ENCODE measurements around the gene PXYLP1.

PXYLP1 gene

DNA sequence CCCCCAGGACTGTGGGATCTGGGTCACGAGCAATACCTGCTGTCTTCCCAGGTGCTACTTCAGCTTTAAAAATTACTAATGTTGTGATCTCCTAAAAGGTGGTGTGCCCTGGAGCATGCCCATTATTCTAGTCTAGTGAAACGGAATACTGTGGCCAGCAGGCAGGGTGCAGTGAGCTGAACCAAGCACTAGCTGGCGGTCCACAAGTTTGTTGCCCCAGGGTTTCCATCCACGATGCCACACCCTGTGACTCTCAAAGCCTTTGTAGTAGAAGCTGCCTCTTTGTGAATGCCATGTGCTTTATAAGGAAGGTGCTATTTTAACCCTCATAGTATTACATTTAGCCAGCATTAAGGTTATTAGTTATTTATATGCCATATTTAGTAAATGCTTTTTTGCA is 49.1 kb downstream of the PXYLP1 start:
- no peak overlapping the region for H3K4me3 ChIP-seq (ENCODE audit: low read length)
- TF ChIP-seq, protein P1, sequence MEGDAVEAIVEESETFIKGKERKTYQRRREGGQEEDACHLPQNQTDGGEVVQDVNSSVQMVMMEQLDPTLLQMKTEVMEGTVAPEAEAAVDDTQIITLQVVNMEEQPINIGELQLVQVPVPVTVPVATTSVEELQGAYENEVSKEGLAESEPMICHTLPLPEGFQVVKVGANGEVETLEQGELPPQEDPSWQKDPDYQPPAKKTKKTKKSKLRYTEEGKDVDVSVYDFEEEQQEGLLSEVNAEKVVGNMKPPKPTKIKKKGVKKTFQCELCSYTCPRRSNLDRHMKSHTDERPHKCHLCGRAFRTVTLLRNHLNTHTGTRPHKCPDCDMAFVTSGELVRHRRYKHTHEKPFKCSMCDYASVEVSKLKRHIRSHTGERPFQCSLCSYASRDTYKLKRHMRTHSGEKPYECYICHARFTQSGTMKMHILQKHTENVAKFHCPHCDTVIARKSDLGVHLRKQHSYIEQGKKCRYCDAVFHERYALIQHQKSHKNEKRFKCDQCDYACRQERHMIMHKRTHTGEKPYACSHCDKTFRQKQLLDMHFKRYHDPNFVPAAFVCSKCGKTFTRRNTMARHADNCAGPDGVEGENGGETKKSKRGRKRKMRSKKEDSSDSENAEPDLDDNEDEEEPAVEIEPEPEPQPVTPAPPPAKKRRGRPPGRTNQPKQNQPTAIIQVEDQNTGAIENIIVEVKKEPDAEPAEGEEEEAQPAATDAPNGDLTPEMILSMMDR (IDR thresholded peaks at IDR 0.05; ENCODE audit: insufficient read depth, low read depth, low read length, missing control alignments) = no peak
- peak; percentile 31 for DNase-seq (ENCODE audit: low read depth)

DNA sequence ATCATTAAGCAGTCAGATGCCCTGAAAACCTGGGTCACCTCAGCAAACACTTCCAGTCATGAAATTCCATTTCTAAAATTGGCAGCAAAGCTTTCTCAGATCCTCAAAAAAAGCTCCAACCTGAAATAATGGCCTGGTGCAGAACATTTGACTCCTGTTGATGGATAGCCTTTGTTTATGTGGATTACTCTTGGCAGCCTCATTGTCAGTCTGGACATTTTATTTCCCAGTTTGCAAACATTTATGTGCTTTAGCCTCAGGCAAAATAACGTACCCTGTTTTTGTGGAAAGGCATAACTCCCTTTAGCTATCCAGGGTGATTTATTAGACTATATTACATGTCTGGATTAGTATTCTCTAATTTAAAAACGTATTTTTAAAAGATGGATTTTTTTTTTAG is 53.9 kb downstream of the PXYLP1 start:
- TF ChIP-seq, protein P1 (IDR thresholded peaks at IDR 0.05; ENCODE audit: insufficient read depth, low read depth, low read length, missing control alignments) = no peak
- no peak overlapping the region for H3K4me3 ChIP-seq (ENCODE audit: low read length)
- DNase-seq (ENCODE audit: low read depth) = no peak

DNA sequence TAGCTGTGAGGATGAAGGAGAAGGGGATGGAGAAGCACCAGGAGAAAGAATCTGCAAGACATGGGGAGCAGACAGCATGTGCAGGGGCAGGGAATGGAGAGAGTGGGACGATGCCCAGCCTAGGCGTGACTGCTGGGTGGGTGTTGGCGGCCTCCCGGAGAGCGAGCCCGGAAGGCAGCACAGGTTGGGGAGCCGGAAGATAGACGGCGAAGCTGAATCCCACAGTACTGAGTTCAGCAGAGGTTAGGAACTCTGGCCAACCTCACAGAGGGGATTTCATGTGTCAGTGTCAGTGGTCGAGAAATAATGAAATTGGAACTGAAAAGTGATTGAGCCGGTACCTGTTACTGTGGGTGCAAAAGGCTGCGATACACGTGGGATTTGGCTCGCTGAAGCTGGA is 55.2 kb downstream of the PXYLP1 start:
- TF ChIP-seq, protein P1 (IDR thresholded peaks at IDR 0.05; ENCODE audit: insufficient read depth, low read depth, low read length, missing control alignments) = no peak
- DNase-seq (ENCODE audit: low read depth) = no peak

DNA sequence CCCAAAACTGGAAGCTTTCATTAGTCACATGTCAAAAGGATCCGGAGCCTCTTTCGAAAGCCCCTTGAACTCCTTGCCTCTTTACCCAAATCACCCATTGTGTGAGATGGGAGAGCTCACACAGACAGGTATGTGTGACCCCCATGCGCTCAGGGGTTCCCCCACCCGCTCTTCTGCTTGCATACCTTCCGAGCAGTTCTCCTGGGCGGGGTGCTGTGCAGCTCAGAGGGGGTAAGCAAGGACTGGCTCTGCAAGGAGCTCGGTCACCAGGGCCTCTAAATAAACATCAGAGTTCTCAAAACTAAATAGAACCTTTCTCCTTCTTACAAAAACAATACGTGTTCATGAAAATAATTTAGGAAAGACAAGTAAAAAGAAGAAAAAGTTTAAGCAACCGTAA is 55.7 kb downstream of the PXYLP1 start:
- H3K4me3 ChIP-seq (ENCODE audit: low read length) = no peak overlapping the region
- TF ChIP-seq, protein P1 (IDR thresholded peaks at IDR 0.05; ENCODE audit: insufficient read depth, low read depth, low read length, missing control alignments) = no peak
- DNase-seq (ENCODE audit: low read depth) = no peak

More for the DNA sequence above, 55.2 kb downstream of the PXYLP1 start:
- no peak overlapping the region for H3K4me3 ChIP-seq (ENCODE audit: low read length)

DNA sequence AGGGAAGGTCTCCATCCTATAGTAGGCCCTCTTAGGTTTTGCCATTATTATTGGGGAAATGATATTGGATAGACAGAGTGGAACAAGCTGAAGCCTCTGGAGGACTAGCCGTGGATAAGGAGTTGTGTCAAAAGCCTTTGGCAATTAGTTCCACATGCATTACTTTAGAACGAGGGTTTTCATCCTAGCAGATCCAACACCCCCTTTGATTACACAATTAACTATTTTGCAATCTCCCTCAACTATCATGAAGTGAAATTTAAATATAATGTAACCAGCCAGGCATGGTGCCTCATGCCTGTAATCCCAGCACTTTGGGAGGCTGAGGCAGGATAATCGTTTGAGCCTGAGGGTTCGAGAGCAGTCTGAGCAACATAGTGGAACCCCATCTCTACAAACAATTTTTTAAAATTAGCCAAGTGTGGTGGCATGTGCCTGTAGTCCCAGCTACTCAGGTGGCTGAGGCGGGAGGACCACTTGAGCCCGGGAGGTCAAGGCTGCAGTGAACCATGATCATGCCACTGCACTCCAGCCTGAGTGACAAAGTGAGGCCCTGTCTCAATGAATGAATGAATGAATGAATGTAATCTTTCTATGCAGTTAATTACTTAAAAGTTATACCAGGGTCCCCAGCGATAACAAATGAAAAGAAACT is 56.8 kb downstream of the PXYLP1 start:
- no peak overlapping the region for H3K4me3 ChIP-seq (ENCODE audit: low read length)
- no peak for DNase-seq (ENCODE audit: low read depth)
- TF ChIP-seq, protein P1 (IDR thresholded peaks at IDR 0.05; ENCODE audit: insufficient read depth, low read depth, low read length, missing control alignments) = no peak

DNA sequence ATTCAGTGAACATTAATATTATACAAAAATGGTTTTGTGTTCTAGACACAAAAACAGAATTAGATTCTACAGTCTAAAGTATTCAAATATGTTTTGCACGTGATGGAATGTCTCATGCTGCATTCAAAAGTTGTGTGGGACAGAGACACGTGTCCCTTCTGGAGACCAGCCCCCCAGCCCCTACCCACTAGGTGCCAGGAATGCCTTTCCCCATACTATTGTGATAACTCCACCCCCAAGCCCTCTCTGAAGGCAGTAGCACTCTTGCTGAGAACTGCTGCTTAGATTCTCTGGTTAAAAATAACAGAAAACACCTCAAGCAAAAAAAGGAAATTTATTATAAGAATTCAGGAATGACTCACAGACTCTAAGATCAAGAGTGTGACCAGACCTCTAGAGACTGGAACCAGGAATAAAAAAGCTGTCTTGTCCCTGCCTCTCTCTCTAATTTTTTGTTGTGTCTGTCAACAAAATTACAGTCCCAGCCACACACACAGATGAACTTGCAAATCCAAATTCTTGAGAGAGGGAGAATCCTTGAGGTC is 57.7 kb downstream of the PXYLP1 start:
- no peak for DNase-seq (ENCODE audit: low read depth)
- no peak overlapping the region for H3K4me3 ChIP-seq (ENCODE audit: low read length)
- TF ChIP-seq, protein P1 (IDR thresholded peaks at IDR 0.05; ENCODE audit: insufficient read depth, low read depth, low read length, missing control alignments) = no peak
